Measurements from ENCODE around the gene IGF2. TPM values are rescaled to one million over a fixed set of nuclear protein-coding genes. Genes with fewer than 3 reads are reported as not detected.

Gene IGF2
- total and polyA plus RNA-seq, 2 donors (not counting 3 experiments of a cell fraction or from before 2014, with no cell fraction given): 5.7 to 21.0 TPM

- H3K4me2 ChIP-seq (ENCODE audit: insufficient read depth, low read length): no peak overlapping the region
- CTCF ChIA-PET: no interaction called here
- H3K9ac ChIP-seq (replicated peaks; ENCODE audit: extremely low read depth, insufficient read depth, low read length): no peak overlapping the region
- no peaks in the 10 kb centered on the region for H3K9me3 ChIP-seq (replicated peaks; ENCODE audit: control insufficient read depth, insufficient read depth, low read length)
- no peaks in the 10 kb centered on the region for H3K36me3 ChIP-seq (ENCODE audit: control insufficient read depth in 2 of 2, extremely low read depth in 1 of 2, insufficient read depth in 2 of 2, low read length in 2 of 2)
- H3K4me1 ChIP-seq (ENCODE audit: control insufficient read depth, extremely low read depth, insufficient read depth, low read length): peaks cover 20% of the 10 kb centered on the region
- no peak overlapping the region for H3K4me3 ChIP-seq (replicated peaks in 1 of 3; ENCODE audit: insufficient read depth in 1 of 3, low read depth in 1 of 3, low read length in 3 of 3)
- H3K27me3 ChIP-seq (ENCODE audit: control insufficient read depth in 2 of 2, insufficient read depth in 2 of 2, low read length in 2 of 2): no peaks in the 10 kb centered on the region
- H4K20me1 ChIP-seq (replicated peaks; ENCODE audit: control insufficient read depth, extremely low read depth, insufficient read depth, low read length): no peaks in the 10 kb centered on the region
- no peak overlapping the region for H3K27ac ChIP-seq (ENCODE audit: insufficient read depth, low read depth, low read length)
- DNase-seq (ENCODE audit: low read depth, low spot score) (no peak), FAIRE-seq (no peak)
- BruUV-seq (replicated peaks): no TSS peak
- no peaks in the 10 kb centered on the region for H3K9me1 ChIP-seq (replicated peaks; ENCODE audit: control insufficient read depth, extremely low read depth, insufficient read depth, low read length)
- H2AFZ ChIP-seq (ENCODE audit: low read depth, low read length): no peak overlapping the region
- intact Hi-C loops (cut with micrococcal nuclease): no loop called here
- no peaks in the 10 kb centered on the region for H3K79me2 ChIP-seq (ENCODE audit: control insufficient read depth, insufficient read depth, low read length)
- dilution Hi-C loops (cut with MboI; ENCODE audit: extremely low pct_ligation_motif_present, low sequenced_read_pairs): no loop called here
- POLR2A ChIA-PET: no interaction called here
- TF ChIP-seq POLR2A (IDR thresholded peaks at IDR 0.05; ENCODE audit: low read depth, low read length): no peak
- no peak for TF ChIP-seq JUN (IDR thresholded peaks at IDR 0.05; ENCODE audit: borderline replicate concordance, insufficient read depth, insufficient read length, low read depth)
- no peak for TF ChIP-seq MYC (IDR thresholded peaks at IDR 0.05; ENCODE audit: low read depth, low read length)
- TF ChIP-seq GATA2 (IDR thresholded peaks at IDR 0.05; ENCODE audit: insufficient read depth, insufficient read length, low read depth, low read length): no peak
- TF ChIP-seq EZH2 (IDR thresholded peaks at IDR 0.05; ENCODE audit: borderline replicate concordance, low read depth, low read length, severe bottlenecking): no peak
- no peak for TF ChIP-seq CTCF (IDR thresholded peaks at IDR 0.05; ENCODE audit: extremely low read depth in 1 of 2, insufficient read depth in 1 of 2, low read depth in 1 of 2, low read length in 2 of 2)
- no peak for TF ChIP-seq FOS (IDR thresholded peaks at IDR 0.05; ENCODE audit: borderline replicate concordance, insufficient read depth, low read length)
- TF ChIP-seq MAX (IDR thresholded peaks at IDR 0.05; ENCODE audit: insufficient read depth, insufficient read length): no peak
- no peak for TF ChIP-seq POLR2AphosphoS5 (IDR thresholded peaks at IDR 0.05; ENCODE audit: insufficient read depth, low read depth, low read length)
These were observed 32.5 kb downstream of the IGF2 start for GRCh38 chr11:2106583-2107209.
